ENCODE results near the gene JPH3.
"Not testable (repeated sequence)": the region's sequence is repeated elsewhere in the genome, so short reads cannot be mapped to it uniquely, and the experiment has no call there.

The JPH3 gene

DNA sequence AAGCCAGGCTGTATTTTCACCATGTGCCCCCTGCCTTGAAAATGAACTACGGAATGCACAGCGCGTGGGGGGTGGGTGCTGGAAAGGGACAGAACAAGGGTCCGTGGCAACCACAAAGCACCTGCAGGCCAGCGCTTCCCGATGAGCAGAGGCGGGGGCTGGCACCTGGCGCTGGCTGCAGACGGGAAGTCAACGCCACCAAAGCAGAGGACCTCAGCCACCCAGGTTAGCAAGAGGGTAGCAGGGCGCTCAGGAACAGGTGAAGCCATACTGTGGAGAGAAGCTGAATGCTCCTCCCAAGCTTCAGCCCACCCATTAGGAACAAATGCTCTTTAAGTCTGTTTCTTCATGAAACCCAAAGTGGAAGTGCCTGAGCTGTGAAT, 98.8 kb downstream of the JPH3 start:
- DNase-seq: no peak

DNA sequence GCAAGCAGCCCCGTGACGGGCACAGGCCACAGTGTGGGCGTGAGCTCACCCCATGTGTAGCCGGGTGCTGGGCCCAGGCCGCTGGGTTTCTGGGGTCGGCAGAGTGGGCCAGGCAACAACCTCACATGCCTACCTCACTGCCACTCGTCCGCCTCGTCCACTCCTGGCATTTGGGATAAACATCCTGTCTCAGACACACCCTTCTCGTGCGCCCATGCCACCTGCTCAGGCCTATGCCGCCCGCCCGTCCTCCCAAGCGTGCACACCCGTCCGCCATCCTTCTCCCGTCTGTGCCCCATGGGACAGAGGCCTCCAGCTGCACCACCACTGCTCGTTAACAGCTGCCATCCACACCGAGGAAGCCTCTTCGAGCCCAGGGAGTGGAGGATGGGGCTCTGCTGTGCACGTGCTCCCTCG, 99.2 kb downstream of the JPH3 start:
- peak; percentile 45 for DNase-seq

DNA sequence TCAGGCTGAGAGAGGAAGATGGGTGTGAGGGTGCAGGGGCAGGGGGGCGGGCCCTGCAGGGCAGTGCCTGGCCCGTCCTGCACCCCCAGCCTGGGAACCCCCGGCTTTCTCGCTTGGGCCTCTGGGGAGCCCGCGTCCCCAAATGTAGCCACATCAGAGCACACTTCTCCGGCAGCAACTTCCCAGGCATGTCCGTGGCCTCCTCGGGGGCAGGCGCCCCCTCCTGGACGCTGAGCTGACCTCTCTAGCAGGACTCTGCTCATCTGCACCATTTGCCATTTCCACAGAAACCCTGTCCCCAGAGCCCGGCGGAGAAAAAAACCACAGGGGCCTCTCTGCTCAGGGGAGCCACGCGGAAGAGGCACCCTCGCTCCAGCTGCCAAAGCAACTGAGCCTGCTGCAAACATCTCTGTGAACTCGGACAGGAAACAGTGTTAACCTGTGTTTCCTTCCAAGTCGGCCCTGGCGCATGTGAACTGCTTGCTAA, 100.1 kb downstream of the JPH3 start:
- no peak for DNase-seq

DNA sequence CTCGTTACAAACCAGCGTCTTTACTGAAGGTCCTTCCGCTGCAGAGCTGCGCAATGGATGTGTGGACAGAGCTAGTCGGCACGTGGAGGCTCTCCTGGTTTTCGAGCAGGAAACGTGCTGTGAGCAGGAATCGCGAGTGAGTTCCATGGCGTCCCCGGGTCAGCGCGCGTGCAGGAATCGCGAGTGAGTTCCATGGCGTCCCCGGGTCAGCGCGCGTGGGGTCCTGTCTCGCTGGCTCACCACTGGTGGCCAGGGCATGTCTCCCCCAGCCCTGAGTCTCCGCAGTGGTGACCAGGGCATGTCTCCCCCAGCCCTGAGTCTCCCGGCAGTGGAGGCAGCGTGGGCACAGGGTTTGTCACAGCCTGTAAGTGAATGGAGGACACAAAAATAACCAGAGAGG, 100.8 kb downstream of the JPH3 start:
- no peak for DNase-seq

DNA sequence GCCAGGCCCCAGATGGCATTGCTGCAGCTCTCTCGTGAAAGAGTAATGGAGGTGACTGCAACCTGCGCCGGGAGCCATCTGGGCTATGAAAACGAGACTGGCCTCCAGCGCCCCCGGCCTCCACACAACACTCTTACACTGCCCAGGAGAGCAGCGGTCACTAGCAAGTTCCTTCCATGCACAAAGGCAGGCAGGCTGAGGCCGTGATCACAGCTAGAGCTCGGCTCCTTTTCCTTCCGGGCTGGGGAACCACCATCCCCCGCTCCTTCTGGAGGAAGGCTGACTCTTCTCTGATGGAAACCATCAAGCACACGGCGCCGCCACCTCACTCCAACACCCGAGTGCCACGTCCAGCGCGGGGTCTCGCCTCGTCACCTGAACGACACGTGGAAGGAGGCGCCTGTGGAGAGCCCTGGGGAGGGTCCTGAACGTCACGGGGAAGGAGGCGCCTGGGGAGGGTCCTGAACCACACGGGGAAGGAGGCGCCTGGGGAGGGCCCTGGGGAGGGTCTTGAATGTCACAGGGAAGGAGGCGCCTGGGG, 101.6 kb downstream of the JPH3 start:
- no peak for DNase-seq

DNA sequence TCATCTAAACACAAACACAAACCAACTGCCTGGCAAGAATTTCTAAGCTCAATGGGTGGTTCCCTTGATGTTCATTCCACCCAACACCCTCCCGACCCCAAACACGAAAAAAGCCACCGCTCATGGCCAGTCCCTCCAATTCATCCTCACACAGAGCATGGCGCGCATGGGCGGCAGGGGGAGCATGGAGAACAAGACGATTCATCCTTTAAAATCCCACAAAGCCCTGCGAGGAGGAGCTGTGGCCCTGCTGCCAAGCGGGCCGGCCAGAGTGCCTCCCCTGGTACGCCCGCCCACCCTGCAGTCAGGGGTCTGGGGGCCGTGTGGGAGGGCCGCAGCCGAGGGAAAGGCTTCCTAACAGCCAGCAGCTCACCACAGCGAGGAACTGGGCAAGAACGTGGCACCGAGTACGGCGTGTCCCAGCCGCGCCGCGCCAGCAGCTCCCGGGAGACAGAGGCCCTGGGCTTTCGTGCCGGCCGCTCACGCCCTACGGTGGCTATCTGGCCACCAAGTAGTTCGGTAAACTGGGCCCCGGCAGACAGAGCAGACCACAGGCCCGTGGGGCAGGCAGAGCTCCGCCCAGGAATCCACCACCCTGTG, 102.5 kb downstream of the JPH3 start:
- no peak for DNase-seq

DNA sequence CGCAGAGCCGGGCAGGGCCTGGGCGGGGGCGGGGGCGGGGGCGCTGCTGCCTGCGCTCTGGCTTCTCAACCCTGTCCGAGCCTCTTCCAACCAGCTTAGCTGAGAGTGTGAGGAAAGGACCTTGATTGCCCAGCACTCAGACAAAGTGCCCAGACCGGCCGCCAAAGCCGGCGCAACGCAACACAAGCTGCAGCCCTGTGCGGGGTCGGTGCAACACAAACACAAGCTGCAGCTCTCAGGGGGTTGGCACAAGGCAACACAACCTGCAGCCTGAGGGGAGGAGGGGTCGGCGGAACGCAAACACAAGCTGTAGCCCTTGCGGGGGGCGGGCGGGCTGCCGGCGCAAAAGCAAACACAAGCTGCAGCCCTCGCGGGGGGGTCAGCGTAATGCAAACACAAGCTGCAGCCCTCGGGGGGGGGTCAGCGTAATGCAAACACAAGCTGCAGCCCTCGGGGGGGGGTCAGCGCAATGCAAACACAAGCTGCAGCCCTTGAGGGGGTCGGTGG, 103.5 kb downstream of the JPH3 start:
- DNase-seq: no peak

DNA sequence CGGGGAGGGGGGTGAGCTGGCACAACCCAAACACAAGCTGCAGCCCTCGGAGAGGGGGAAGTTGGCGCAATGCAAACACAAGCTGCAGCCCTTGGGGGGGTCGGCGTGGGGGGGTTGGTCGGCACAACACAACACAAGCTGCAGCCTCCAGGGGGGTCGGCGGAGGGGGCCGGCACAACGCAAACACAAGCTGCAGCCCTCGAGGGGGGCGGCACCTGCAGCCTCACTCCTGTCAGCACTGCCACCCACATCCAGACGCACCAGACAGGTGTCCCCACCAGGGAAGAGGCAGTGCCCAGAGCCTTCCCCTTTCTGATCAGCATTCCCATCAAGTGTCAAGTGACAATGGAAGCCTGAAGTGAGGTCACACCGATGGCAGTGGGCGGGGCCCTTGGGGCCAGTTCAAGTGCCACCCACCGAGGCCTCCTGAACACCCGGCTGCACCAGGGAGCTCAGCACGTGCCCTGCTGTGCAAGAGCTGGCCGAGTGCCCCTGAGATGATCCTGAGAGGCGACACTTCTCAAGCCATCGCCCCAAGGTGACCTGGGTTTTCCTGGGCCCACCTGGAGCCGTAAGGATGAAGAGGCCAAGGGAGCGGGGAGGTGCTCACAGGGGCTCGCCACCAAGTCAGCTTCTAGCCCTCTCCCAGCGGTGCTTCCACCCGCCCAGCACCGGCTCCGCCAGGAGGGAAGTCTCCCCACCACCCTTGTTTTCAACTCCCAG, 104.1 kb downstream of the JPH3 start:
- DNase-seq: no peak

DNA sequence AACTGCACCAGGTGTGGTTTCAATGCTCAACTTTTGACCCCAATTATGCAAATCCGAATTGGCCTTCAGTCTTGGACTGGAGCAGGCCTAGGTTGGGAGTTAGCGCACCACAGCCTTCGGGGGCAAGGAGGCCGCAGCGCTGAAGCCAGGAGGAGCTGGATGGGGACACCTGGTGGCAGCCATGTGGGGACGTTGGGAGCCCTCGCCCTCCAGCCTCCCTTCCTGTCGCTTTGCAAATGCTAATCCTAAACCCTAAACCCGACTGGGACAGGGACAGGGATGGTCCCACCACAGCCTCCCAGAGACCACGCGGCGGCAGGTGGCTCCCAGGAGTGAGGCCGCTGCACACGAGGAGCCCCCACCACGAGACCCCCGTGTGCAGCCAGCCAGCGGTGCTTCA, 104.8 kb downstream of the JPH3 start:
- no peak for DNase-seq

DNA sequence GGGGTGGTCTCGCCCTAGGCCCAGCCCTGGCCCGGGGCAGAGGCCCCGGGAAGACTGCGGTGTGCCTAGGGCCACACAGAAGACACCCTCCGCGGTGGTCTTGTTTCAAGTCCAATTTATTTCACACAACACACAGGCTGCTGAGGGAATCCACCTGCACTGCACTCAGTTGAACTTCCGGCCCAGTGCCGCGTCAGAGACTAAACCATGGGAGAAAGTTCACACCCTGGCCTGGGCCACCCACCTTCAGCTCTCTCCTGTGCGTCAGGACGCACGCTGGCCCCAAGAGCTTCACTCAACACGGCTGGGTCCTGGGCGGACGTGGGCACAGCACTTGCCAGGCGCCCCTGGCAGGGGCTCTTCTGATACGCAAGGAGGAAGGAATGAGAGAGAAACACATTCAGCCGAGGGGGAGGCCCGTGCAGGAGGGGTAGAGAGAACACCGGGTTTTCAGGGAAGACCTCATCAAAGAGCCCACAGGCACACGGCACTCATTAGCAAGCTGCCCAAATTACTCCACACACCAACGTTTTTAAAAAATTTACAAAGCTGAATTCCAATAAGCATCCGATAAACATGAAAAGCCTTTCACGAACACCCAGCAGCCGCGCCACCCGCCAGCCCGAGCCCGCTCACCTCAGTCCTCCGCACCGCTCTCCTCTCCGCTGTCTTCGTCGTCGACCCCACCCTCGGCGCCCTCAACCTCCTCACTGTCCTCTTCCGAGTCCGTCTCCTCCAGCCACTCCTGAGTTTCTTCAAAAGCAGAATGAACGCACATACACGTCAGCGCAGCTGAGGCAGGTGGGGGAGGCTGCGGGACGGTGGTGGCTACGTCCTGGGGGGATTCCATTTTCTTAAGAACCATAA, 105.6 kb downstream of the JPH3 start:
- no peak for DNase-seq

DNA sequence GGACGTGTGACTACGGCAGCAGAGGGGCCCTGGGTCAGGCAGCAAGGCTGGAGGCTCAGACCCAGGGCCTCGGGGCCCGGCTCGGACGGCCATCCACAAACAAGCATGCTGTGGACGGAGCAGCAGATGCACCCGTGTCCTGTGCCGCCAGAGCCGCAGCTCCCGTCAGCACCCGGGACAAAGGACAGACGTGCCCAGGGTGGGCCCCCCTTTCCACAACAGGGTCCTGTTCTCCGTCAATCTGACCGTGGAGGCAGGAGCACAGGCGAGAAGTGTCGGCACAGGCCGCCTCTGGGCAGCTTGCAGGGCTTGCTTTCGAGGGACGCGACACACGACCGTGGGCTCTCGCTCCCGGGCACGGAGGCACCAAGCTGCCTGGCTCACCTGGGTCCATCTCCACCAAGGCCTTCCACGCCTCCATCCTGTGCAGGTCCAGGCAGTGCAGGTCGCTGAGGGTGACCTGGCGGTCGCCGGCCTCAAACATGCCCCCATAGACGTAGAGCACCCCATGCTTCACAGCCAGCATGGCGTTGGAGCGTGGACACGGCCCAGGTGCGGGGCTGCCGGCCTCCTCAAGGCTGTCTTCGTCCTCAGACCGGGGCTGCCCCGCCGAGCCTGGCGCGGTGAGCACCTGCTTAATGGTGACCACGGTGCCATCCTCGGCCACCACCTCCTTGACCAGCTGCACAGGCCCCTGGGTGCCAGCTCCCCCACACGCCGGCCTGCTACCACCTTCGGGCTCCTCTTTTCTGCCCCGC, 106.8 kb downstream of the JPH3 start:
- DNase-seq: no peak

DNA sequence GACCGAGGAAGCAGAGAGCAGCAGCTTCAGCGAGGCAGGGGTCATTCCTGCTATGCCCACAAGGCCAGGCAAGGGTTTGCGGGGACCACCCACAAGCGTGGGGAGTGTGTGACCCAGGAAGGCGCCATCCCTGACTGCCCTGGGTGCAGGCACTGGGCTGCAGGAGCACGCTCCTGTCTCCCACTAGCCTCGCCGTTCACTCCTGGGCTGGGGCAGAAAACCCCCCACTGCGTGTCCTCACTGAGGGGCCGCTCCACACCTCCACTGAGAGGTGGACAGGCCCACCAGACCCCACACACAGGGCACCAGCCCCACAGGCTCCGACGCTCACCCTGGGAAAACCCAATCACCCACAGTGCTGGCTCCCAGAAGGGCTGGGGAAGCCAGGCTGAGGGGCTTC, 107.4 kb downstream of the JPH3 start:
- DNase-seq: no peak

DNA sequence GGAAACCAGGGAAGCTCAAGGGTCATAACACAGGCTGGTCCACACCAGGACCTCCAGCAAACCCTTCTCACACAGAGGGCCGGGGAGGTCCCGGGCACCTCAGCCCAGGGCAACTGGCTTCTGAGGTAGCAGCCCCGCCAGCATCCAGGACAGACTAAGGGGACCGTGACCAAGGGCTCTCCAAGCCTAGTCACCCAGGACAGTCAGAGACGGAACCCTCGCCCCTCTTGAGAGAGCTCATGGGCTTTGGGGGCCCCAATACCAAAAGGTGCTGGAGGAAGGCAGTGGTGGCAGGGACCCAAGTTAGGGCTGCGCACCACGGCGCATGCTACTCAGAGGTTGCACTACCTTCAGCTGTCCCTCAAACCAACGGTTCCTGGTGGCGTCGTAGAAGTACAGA, 108.6 kb downstream of the JPH3 start:
- DNase-seq: no peak

DNA sequence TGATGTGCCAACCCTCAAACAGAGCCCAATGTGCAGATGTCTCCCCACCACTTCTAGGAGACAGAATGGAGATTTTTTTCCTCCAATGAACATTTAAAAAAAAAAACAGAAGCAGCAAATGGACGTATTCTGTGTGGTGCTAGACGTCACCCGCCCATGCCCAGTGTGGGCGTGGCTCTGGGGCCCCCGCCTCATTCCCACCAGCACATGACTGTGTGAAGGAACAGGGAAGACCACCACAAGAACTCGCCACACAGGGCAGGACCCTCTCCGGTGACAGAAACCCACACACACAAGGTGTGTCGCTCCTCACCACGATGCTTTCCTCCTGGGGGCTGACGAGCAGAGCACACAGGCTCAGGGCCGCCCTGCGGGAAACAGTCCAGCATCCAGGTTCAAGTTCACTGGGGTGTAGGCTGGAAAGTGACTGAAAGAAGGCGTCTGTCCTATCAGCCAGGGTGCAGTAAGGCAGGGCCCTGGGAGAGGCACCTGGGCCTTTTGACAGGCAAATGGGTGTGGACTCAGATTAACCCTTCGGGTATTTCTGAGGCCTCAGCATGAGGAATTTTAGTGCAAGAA, 110.0 kb downstream of the JPH3 start:
- no peak for DNase-seq

DNA sequence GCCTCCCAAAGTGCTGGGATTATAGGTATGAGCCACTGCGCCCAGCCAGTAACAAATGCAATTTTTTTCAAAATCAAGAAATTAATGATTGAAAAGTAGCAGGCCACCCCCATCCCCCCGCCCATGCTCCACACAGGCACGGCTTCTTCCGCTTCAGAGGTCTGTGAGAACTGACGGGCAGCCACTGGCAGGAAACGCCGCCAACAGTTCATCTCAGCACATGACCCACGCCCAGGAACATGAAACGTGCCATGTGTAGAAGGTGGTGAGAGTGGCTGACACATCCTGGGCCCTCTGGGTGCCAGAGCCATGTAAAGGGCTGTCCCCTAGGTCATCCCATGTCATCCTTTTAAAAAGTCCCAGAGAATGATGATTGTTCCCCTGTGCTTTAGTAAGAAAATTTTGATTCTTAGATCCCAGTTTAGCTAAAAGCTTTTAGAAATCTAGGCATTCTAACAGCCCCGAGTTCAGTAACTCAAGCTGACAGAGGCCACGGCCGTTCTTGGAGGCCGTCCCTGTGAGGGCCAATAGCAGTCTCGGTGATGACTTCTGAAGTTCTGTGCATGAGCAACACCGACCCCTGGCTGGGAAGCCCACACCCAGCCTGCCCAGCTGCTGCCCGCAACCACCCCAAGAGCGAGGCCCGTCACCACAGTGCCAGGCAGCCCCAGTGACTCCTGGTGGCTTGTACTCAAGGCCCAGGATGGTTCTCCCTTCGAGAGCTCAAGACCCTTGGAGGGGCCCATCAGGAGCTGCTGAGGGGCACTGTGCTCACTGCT, 111.3 kb downstream of the JPH3 start:
- no peak for DNase-seq

DNA sequence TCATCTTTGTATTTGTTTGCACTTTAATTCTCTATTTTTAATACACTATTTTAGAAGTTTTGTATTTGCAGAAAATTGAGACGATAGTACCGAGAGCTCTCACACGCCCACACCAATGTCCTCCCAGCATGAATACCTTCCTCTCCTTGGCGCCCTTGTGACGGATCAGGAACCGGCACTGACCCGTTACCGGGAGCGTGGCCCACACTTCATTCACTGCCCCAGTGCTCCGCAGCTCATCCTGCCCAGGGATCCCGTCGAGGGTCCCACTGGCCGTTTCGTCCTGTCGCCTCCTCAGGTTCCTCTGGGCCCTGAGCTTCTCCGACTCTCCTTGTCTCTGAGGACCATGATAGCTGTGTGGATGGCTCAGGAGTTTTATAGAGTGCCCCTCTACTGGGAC, 112.9 kb downstream of the JPH3 start:
- no peak for DNase-seq

DNA sequence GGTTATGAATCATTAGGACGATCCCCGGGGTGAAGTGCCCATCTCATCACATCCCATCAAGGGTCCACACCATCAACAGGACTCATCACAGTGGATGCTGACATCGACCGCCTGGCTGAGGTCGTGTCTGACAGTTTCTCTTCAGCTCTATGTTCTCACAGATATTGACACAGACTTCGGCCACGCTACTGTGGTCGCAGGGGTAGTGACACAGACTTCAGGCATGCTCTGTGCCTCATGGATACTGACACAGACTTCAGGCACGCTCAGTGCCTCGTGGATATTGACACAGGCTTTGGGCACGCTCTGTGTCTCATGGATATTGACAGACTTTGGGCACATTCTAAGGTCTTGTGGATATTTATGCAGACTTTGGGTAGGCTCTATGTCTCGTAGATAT, 113.3 kb downstream of the JPH3 start:
- no peak for DNase-seq

DNA sequence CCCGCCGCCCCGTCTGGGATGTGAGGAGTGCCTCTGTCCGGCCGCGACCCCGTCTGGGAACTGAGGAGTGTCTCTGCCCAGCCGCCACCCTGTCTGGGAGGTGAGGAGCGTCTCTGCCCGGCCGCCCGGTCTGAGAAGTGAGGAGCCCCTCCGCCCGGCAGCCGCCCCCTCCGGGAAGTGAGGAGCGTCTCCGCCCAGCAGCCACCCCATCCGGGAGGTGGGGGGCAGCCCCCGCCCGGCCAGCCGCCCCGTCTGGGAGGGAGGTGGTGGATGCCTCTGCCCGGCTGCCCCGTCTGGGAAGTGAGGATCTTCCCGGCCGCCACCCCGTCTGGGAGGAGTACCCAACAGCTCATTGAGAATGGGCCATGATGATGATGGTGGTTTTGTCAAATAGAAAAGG, 116.5 kb downstream of the JPH3 start:
- not testable (repeated sequence) for DNase-seq

DNA sequence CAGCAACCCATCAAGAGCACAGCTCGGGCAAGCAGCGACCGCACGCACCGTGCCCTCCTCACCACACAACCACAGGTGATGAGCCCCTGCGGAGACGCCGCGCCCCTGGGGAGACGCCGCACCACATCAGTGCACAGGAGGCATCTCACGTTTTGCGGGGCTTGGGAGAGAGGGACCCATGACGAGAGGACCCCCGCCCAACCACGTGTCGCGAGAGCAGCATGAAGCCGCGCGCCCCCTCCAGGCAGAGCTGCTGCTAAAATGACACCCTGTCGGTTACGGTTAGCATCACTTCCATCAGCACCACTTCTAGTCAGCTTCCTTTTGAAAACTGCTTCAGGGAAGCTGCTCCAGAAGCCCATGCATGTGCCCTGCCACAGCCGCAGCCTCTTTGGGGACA, 118.1 kb downstream of the JPH3 start:
- no peak for DNase-seq

DNA sequence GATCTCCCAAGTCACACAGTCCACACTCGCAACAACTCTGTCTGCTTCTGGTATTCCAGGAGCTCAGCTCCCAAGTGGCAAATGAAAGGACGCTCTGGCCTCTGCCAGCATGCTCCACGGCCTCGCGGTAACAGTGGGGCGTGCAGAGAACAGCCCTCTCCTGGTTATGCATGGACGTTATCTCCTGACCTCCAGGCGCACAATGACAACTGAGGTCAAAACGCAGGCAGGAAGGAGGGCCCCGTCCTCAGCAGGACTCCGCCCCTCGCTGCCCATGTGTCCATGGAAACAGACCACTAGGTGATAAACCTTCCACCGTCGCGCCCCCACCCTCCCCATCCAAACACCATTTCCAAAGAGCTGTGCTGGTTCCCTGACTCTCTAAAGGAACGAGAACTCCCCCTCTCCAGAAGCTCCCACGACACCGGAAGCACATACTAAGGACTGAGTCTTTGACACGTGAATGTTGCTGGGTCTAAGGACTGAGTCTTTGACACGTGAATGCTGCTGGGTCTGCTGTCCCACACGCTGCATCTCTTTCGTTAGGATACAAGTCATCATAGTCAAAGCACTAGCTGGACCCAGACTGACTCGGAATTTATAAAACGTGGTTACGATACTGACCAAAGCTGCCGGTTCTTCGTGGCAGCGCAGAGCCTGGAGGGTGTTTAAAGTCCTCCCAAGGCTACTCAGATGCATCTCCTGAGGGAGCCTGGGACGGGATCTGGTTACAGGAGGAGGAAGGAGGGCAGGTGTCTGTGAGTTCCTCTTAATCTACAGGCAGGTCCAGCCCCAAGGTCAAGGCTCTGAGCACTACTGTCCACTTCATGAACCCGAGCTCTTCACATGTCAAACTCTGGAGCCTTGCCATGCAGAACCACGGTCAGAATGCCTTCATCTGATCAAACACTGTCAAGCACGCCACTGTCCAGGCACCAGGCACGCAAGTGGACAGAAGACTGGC, 119.6 kb downstream of the JPH3 start:
- no peak for DNase-seq
